ENCODE measurements around the gene CNDP1.

GRCh38 chr18:74558096-74558495 is 23.8 kb downstream of the CNDP1 start:
- no peak for TF ChIP-seq CTCF (IDR thresholded peaks at IDR 0.05; ENCODE audit: low read length)
- TF ChIP-seq EZH2 (optimal IDR thresholded peaks at IDR 0.05; ENCODE audit: low read depth, low read length), result no peak
